Measurements from ENCODE around the gene GNB1L.

Gene GNB1L

DNA sequence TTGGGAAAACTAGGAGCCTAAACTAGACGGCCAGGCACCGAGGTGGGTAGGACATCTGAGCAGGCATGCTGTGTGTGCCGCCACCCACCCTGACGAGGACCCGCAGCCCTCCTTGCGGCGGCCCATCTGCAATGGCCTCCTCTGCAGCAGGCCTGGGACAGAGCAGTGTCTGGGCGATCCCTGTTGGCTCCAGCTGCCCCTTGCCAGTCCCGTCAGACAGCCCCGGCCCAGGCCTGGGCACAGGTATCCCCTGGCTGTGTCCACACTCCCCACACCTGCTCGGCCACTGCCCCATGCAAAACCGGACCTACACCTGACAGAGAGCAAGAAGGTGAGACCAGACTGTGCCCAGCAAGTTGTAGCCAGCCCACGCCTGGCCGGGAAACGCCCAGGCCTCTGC, 38.7 kb upstream of the GNB1L start:
- peaks cover 26% of the 10 kb centered on the region for H3K4me1 ChIP-seq (ENCODE audit: low read length)
- H3K9me3 ChIP-seq (replicated peaks; ENCODE audit: insufficient read depth, low read length): no peaks in the 10 kb centered on the region
- H3K36me3 ChIP-seq (replicated peaks; ENCODE audit: insufficient read depth, low read length): no peaks in the 10 kb centered on the region
- no peak overlapping the region for H3K4me3 ChIP-seq (ENCODE audit: low read length)
- TF ChIP-seq EZH2phosphoT487 (IDR thresholded peaks at IDR 0.05; ENCODE audit: low read length) (no peak), EZH2 (optimal IDR thresholded peaks at IDR 0.05; ENCODE audit: low read depth, low read length) (no peak)
- TF ChIP-seq, protein P1, sequence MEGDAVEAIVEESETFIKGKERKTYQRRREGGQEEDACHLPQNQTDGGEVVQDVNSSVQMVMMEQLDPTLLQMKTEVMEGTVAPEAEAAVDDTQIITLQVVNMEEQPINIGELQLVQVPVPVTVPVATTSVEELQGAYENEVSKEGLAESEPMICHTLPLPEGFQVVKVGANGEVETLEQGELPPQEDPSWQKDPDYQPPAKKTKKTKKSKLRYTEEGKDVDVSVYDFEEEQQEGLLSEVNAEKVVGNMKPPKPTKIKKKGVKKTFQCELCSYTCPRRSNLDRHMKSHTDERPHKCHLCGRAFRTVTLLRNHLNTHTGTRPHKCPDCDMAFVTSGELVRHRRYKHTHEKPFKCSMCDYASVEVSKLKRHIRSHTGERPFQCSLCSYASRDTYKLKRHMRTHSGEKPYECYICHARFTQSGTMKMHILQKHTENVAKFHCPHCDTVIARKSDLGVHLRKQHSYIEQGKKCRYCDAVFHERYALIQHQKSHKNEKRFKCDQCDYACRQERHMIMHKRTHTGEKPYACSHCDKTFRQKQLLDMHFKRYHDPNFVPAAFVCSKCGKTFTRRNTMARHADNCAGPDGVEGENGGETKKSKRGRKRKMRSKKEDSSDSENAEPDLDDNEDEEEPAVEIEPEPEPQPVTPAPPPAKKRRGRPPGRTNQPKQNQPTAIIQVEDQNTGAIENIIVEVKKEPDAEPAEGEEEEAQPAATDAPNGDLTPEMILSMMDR (IDR thresholded peaks at IDR 0.05; ENCODE audit: low read length): no peak
- H3K27me3 ChIP-seq (replicated peaks; ENCODE audit: insufficient read depth, low read length): no peaks in the 10 kb centered on the region
- H3K79me2 ChIP-seq (ENCODE audit: low read length): no peaks in the 10 kb centered on the region
- peaks cover 17% of the 10 kb centered on the region for H3F3A ChIP-seq (ENCODE audit: insufficient read depth, low read length)
- no peaks in the 10 kb centered on the region for H4K20me1 ChIP-seq (ENCODE audit: insufficient read depth, low read length)
- H3K4me2 ChIP-seq (ENCODE audit: low read depth, low read length): no peak overlapping the region
- H3K9ac ChIP-seq (ENCODE audit: low read length): no peak overlapping the region
- DNase-seq: no peak
- H3K9me2 ChIP-seq (replicated peaks; ENCODE audit: insufficient read depth, low read length): no peaks in the 10 kb centered on the region
- H2AFZ ChIP-seq (ENCODE audit: low read length): no peak overlapping the region
- no peak overlapping the region for H3K27ac ChIP-seq (ENCODE audit: low read length)

DNA sequence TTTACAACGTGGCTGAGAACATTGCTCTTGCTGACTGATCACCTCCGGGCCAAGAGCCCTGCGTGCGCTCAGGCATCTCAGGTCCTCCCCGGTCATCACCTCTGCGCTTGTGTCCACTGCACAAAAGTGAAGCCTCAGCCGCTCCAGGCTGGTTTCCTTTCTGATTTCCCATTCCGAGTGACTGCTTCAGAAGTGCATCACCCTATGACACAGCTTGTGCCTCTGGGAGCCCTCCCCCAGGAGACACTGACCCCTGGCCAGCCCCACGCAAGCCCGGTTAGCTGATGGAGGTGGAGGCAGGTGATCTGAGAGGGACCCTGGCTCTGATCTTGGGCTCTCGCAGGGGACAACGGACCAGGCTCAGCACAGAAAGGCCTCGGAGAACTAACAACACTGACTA, 38.3 kb upstream of the GNB1L start:
- Histone ChIP-seq H3K27ac (ENCODE audit: low read length) (no peak overlapping the region), H3K79me2 (ENCODE audit: low read length) (no peaks in the 10 kb centered on the region), H3K36me3 (replicated peaks; ENCODE audit: insufficient read depth, low read length) (no peaks in the 10 kb centered on the region), H3K9me2 (replicated peaks; ENCODE audit: insufficient read depth, low read length) (no peaks in the 10 kb centered on the region), H3K4me1 (ENCODE audit: low read length) (peaks cover 26% of the 10 kb centered on the region), H2AFZ (ENCODE audit: low read length) (0 out of 2 replicates have a peak overlapping the region, but pooled peaks have one; percentile 96), H3F3A (ENCODE audit: insufficient read depth, low read length) (peaks cover 17% of the 10 kb centered on the region), H3K9me3 (replicated peaks; ENCODE audit: insufficient read depth, low read length) (no peaks in the 10 kb centered on the region), H3K4me2 (ENCODE audit: low read depth, low read length) (peak overlapping the region; percentile 99; the same call in 1 of the 2 replicates), H3K9ac (ENCODE audit: low read length) (no peak overlapping the region), H3K27me3 (replicated peaks; ENCODE audit: insufficient read depth, low read length) (no peaks in the 10 kb centered on the region), H3K4me3 (ENCODE audit: low read length) (no peak overlapping the region), H4K20me1 (ENCODE audit: insufficient read depth, low read length) (no peaks in the 10 kb centered on the region)
- TF ChIP-seq EZH2 (optimal IDR thresholded peaks at IDR 0.05; ENCODE audit: low read depth, low read length): no peak
- no peak for TF ChIP-seq EZH2phosphoT487 (IDR thresholded peaks at IDR 0.05; ENCODE audit: low read length)
- TF ChIP-seq, protein P1 (IDR thresholded peaks at IDR 0.05; ENCODE audit: low read length): no peak
- DNase-seq: no peak

DNA sequence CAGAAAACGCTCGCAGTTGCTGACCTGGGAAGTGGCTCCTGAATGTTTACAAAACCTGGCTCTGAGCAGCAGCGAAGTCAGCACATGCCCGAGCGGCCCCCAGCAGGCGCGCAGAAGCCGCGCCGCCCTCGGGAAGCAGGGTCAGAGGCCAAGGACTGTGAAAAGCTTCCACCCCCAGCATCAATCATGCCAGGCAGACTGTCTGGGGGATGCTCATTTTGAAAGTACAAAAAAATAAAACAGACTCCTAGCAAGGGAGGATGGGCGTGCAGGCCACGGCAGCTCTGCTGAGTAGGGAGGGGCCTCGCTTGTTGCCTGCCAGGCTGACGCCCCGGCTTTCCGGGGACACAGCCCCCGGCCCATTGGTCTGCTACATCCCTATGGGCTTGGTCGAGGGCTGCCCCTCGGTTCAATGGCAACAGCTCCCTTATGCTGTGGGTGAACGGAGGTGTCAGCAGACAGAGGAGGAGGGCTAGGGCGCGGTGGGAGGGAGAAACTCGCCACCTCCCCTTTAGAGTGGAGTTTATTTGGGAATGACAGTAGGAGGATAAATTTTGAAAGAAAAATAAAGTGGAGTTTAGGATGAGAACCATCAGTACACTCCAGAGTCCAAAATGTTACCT, 37.7 kb upstream of the GNB1L start:
- Histone ChIP-seq H2AFZ (ENCODE audit: low read length) (peak overlapping the region; percentile 96), H3K9ac (ENCODE audit: low read length) (peak overlapping the region; percentile 67), H3K36me3 (replicated peaks; ENCODE audit: insufficient read depth, low read length) (no peaks in the 10 kb centered on the region), H3K9me3 (replicated peaks; ENCODE audit: insufficient read depth, low read length) (no peaks in the 10 kb centered on the region), H3K27ac (ENCODE audit: low read length) (peak overlapping the region; percentile 95), H3K9me2 (replicated peaks; ENCODE audit: insufficient read depth, low read length) (no peaks in the 10 kb centered on the region), H3K4me3 (ENCODE audit: low read length) (peak overlapping the region; percentile 62), H3K4me1 (ENCODE audit: low read length) (peaks cover 26% of the 10 kb centered on the region), H3K27me3 (replicated peaks; ENCODE audit: insufficient read depth, low read length) (no peaks in the 10 kb centered on the region), H3K79me2 (ENCODE audit: low read length) (no peaks in the 10 kb centered on the region), H4K20me1 (ENCODE audit: insufficient read depth, low read length) (no peaks in the 10 kb centered on the region), H3K4me2 (ENCODE audit: low read depth, low read length) (peak overlapping the region; percentile 99), H3F3A (ENCODE audit: insufficient read depth, low read length) (peaks cover 17% of the 10 kb centered on the region)
- no peak for DNase-seq
- no peak for TF ChIP-seq EZH2 (optimal IDR thresholded peaks at IDR 0.05; ENCODE audit: low read depth, low read length)
- TF ChIP-seq EZH2phosphoT487 (IDR thresholded peaks at IDR 0.05; ENCODE audit: low read length): no peak
- TF ChIP-seq, protein P1 (IDR thresholded peaks at IDR 0.05; ENCODE audit: low read length): no peak
